ENCODE data around the gene GLT8D1. TPM values are rescaled to one million over a fixed set of nuclear protein-coding genes. Genes with fewer than 3 reads are reported as not detected.
A peak's percentile ranks its signal among the peaks of the same experiment; 100 is the strongest.

Gene GLT8D1
- total RNA-seq, 1 donor from 2014 or later, result 55.8 TPM

- intact Hi-C loops (cut with DNase I), result no loop called here
- ATAC-seq (peak; percentile 49), DNase-seq (ENCODE audit: low spot score) (no peak)
Observed at GRCh38 chr3:52714335-52715302, 9.0 kb upstream of the GLT8D1 start.

GRCh38 chr3:52712291-52713212 is 7.0 kb upstream of the GLT8D1 start:
- intact Hi-C loops (cut with DNase I), result no loop called here
- ATAC-seq, result no peak
- no peak for DNase-seq (ENCODE audit: low spot score)

DNA sequence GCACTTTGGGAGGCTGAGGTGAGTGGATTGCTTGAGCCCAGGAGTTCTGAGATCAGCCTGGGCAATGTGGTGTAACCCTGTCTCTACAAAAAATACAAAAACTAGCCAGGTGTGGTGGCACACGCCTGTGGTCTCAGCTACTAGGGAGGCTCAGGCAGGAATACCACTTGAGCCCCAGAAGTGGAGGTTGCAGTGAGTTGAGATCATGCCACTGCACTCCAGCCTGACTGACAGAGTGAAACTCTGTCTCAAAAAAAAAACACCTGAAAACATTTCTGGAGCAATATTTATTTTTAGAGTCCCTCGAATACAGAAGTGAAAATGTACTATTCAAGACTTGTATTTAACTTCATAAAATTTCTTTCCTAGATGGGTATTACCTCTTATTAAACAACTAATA is 4.9 kb upstream of the GLT8D1 start:
- DNase-seq (ENCODE audit: low spot score) (no peak), ATAC-seq (no peak)
- intact Hi-C loops (cut with DNase I), result no loop called here

DNA sequence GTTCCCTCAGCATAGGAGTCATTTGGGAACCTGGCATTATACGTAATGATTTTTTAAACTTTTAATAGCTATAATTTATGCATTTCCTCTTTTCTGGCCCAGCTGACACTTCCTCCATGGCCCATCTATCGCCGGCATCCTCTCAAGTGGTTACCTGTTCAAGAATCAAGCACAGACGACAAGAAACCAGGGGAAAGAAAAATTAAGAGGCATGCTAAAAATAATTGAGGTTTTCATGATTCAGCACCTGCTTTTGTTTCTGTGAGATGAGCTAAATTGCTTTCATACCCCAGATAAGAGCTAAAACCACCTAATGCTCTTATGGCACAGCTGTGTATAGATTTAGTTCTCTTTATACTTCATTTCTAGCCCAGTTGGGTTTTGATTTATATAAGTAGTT is 2.0 kb upstream of the GLT8D1 start:
- intact Hi-C loops (cut with DNase I), result no loop called here
- DNase-seq (ENCODE audit: low spot score) (no peak), ATAC-seq (no peak)

DNA sequence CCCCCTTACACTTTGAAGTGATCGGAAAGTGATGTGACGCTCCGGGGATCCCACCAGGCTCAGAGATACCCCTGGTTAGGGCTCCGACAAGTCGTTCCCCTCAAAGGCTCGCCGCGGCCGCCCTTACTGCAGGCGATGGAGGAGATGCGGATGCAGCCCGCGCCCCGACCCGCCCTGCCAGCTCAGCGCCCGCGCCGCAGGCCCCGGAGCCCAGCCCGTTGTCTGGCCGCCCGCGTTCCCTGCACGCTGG is 228 bp downstream of the GLT8D1 start:
- intact Hi-C loops (cut with DNase I), result no loop called here
- ATAC-seq, result no peak
- no peak for DNase-seq (ENCODE audit: low spot score)

- intact Hi-C loops (cut with DNase I), result no loop called here
- ATAC-seq (peak; percentile 33), DNase-seq (ENCODE audit: low spot score) (no peak)
Observed at GRCh38 chr3:52704611-52705437, 767 bp downstream of the GLT8D1 start.

DNA sequence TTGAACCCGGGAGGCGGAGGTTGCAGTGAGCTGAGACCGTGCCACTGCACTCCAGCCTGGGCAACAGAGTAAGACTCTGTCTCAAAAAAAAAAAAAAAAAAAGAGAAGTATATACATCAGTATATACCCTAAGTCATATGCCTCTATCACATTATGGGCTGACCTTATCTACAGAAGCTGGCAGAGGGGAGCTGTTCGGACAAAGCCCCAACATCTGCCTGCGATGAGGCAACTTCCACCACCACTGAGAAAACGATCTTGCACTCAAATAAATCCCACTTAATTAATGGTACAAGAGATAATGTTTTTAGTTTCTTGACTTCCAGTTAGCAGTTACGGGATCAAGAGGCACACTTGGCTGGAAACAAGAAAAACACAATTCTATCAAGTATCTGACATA is 2.2 kb downstream of the GLT8D1 start:
- ATAC-seq (no peak), DNase-seq (ENCODE audit: low spot score) (no peak)
- intact Hi-C loops (cut with DNase I), result no loop called here

DNA sequence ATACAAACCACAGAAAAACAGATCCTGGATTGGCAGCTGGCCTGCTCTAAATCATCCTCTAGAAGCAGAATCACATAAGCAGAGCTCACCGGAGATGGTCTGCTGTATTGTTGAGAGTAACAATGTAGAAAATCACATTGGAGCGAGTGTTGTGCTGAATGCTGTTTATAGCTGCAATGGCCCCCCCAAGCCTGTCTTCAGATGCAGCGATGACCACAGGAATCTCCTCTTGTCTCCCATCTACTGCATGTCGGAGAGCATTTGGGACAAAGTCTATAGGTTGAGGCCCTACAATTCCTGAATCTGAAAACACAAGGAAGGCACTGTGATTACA is 8.0 kb downstream of the GLT8D1 start:
- no peak for DNase-seq (ENCODE audit: low spot score)
- intact Hi-C loops (cut with DNase I), result loop anchor here (5.0 kb wide), 1 partner anchor 235 kb away; no protein-coding TSS in a partner anchor
- no peak for ATAC-seq

GRCh38 chr3:52696830-52697631 is 8.6 kb downstream of the GLT8D1 start:
- ATAC-seq (no peak), DNase-seq (ENCODE audit: low spot score) (no peak)
- intact Hi-C loops (cut with DNase I), result loop anchor here (5.0 kb wide), 1 partner anchor 235 kb away; no protein-coding TSS in a partner anchor

GRCh38 chr3:52695798-52696671 is 9.6 kb downstream of the GLT8D1 start:
- ATAC-seq (no peak), DNase-seq (ENCODE audit: low spot score) (no peak)
- intact Hi-C loops (cut with DNase I), result loop anchor here (5.0 kb wide), 1 partner anchor 236 kb away; no protein-coding TSS in a partner anchor

DNA sequence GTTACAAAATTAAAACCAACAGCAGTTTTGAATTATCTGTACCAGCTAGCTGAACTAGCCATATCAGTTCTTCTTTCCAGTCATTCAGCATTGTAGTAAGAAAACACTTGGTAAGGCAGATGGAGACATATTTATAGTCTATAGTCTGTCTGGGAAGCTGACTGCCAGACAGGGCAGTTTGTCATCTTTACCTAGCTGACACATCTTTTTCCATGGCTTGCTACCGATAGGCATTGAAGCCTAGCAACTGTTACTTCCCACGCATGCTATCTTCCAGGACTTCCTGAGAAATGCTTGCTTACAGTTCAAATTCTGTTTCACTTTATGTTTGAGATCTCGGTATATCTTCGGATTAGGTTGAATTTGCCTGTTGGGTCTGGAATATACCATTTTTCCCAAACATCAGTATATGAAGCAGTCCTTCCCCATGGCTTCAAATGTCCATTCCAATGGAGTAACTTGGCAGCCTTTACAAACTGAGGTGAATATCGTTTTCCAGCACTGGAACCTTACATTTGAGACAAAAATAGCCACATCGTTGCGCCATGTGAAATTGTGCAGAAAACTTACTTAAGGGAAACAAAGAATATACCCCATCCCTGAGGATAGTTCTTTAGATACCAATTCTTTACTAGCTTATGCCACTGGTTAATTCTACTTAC is 10.9 kb downstream of the GLT8D1 start:
- intact Hi-C loops (cut with DNase I), result loop anchor here (5.0 kb wide), 1 partner anchor 238 kb away; no protein-coding TSS in a partner anchor
- no peak for ATAC-seq
- no peak for DNase-seq (ENCODE audit: low spot score)

- ATAC-seq (no peak), DNase-seq (ENCODE audit: low spot score) (no peak)
- intact Hi-C loops (cut with DNase I), result no loop called here
Observed at GRCh38 chr3:52693071-52693470, 12.5 kb downstream of the GLT8D1 start.

- intact Hi-C loops (cut with DNase I), result no loop called here
- ATAC-seq (no peak), DNase-seq (ENCODE audit: low spot score) (no peak)
Observed at GRCh38 chr3:52690560-52690959, 15.0 kb downstream of the GLT8D1 start.

DNA sequence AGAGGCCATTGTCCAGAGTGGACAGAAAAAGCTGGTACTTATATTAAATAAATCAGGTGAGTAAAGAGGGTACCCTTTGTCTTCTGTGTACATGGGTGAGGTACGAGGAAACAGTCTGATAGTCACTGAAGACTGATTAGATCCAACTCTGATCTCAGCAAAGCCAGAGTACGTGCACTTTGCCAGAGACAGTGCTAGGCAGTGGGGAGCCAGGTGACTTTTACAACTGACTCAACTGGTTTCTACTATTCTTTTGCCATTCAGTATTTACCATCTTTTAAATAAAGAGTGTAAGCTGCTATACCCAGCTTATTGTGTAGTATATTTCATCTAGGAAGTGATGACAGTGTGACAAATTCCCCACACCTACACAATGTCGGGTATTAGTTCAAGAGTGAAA is 16.4 kb downstream of the GLT8D1 start:
- intact Hi-C loops (cut with DNase I), result loop anchor here (5.0 to 10.0 kb wide), 2 partner anchors 234 to 702 kb away; partner anchors contain the start of genes NISCH and TNNC1
- ATAC-seq, result no peak

DNA sequence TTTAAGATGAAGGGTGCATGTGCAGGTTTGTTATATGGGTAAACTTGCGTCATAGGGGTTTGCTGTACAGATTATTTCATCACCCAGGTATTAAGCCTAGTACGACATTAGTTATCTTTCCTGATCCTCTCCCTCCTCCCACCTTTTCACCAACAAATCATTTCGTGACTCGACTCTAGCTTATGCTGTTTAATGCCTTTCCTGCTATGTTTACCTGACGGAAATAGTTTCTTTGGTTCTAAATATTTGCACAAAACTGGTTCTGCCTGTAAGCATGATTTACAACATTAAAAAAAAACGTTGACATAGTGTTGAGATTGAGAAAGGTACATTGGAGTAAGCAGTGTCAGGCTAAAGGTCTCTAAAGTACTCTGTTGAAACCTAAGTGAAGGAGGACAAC is 17.3 kb downstream of the GLT8D1 start:
- DNase-seq (ENCODE audit: low spot score) (no peak), ATAC-seq (no peak)
- intact Hi-C loops (cut with DNase I), result loop anchor here (5.0 to 10.0 kb wide), 2 partner anchors 233 to 701 kb away; partner anchors contain the start of genes NISCH and TNNC1

More for the DNA sequence above, 16.4 kb downstream of the GLT8D1 start:
- no peak for DNase-seq (ENCODE audit: low spot score)

Data from sciatic nerve (tissue), 2 donors.